B cell (primary cell): Measurements from ENCODE around the gene GUCY2F. TPM values are rescaled to one million over a fixed set of nuclear protein-coding genes. Genes with fewer than 3 reads are reported as not detected.

Experiments
- ATAC-seq: fragments of 200-7000 bp; cut with Tn5 transposase; one replicate; pipeline ENCODE4 v1.10.0; 2021; ENCODE audit warnings: low read depth, mild to moderate bottlenecking, moderate number of reproducible peaks, moderate library complexity
- CTCF ChIA-PET: fragments of 350-600 bp; sonication (Branson Sonifier 250); formaldehyde crosslinking; loops from one replicate; lab custom pipeline; 2021; ENCODE audit warnings: antibody characterized with exemption, inconsistent platforms; lab: Charles Lee
- POLR2A ChIA-PET: fragments of 350-600 bp; sonication (Branson Sonifier 250); formaldehyde crosslinking; loops from one replicate; lab custom pipeline; 2021; ENCODE audit warnings: antibody characterized with exemption; lab: Charles Lee
- DNase-seq: peaks from one replicate; pipeline ENCODE4 v3.0.0; 2013
- H2AFZ ChIP-seq: 2 replicates; pipeline ENCODE4 v1.6.1; 2012; ENCODE audit warnings: mild to moderate bottlenecking, low read depth, low read length; ENCODE audit not compliant: insufficient read depth, poor library complexity, severe bottlenecking
- H3K27ac ChIP-seq, 2 donors: 1 replicate in 1 of 2; 2 replicates in 1 of 2; pipeline ENCODE4 v1.5.1; 2012 to 2013; ENCODE audit warnings: low read length in 2 of 2, mild to moderate bottlenecking in 2 of 2, moderate library complexity in 1 of 2
- H3K27me3 ChIP-seq, 4 experiments: fragments of 200-600 bp in 1 of 4; sonication (generic) in 1 of 4; replicated peaks in 1 of 4; 1 replicate in 2 of 4; 2 replicates in 2 of 4; pipeline versions ENCODE4 v1.6.1 to v1.7.0; 2013 to 2016; ENCODE audit warnings: low read length in 3 of 4, mild to moderate bottlenecking in 2 of 4, mixed read lengths in 1 of 4, moderate library complexity in 1 of 4; ENCODE audit not compliant: insufficient read depth in 4 of 4, control insufficient read depth in 3 of 4; ENCODE audit errors: control extremely low read depth in 1 of 4
- H3K36me3 ChIP-seq, 2 experiments: replicated peaks in 1 of 2; 1 replicate in 1 of 2; 2 replicates in 1 of 2; pipeline versions ENCODE4 v1.6.1 to v1.7.1; 2013; ENCODE audit warnings: low read length in 1 of 2; ENCODE audit not compliant: insufficient read depth in 2 of 2, control insufficient read depth in 1 of 2; ENCODE audit errors: control extremely low read depth in 1 of 2, extremely low read depth in 1 of 2
- H3K4me1 ChIP-seq, 2 donors: fragments of 200-600 bp in 1 of 2; sonication (generic) in 1 of 2; 1 replicate in 1 of 2; 2 replicates in 1 of 2; pipeline versions ENCODE4 v1.5.1 to v1.6.1; 2013 to 2017; ENCODE audit warnings: low read length in 2 of 2; ENCODE audit not compliant: control insufficient read depth in 2 of 2, insufficient read depth in 2 of 2
- H3K4me2 ChIP-seq: replicated peaks from 2 replicates; pipeline ENCODE3; 2012; ENCODE audit warnings: mild to moderate bottlenecking, low read depth, low read length; ENCODE audit not compliant: poor library complexity, severe bottlenecking
- H3K4me3 ChIP-seq, 5 experiments: fragments of 200-600 bp in 1 of 5; sonication (generic) in 1 of 5; 1 replicate in 3 of 5; 2 replicates in 2 of 5; pipeline versions ENCODE4 v1.5.1 to v1.7.0; 2011 to 2016; ENCODE audit warnings: low read length in 4 of 5, mild to moderate bottlenecking in 4 of 5, low read depth in 2 of 5, control low read depth in 1 of 5, moderate library complexity in 1 of 5; ENCODE audit not compliant: insufficient read depth in 1 of 5; ENCODE audit errors: control extremely low read depth in 1 of 5, extremely low read depth in 1 of 5
- H3K79me2 ChIP-seq: fragments of 200-600 bp; sonication (generic); one replicate; pipeline ENCODE4 v1.6.0; 2016; ENCODE audit warnings: low read length; ENCODE audit not compliant: control insufficient read depth, insufficient read depth
- H3K9ac ChIP-seq: fragments of 200-600 bp; sonication (generic); 2 replicates; pipeline ENCODE4 v1.6.1; 2017; ENCODE audit warnings: mild to moderate bottlenecking, low read length, moderate library complexity
- H3K9me3 ChIP-seq, 3 donors: one replicate each; pipeline versions ENCODE4 v1.6.1 to v1.7.1; 2013; ENCODE audit warnings: low read length in 2 of 3; ENCODE audit not compliant: control insufficient read depth in 2 of 3, insufficient read depth in 1 of 3; ENCODE audit errors: control extremely low read depth in 1 of 3
- H4K20me1 ChIP-seq: 2 replicates; pipeline ENCODE4 v1.6.0; 2012; ENCODE audit warnings: mild to moderate bottlenecking, low read length; ENCODE audit not compliant: insufficient read depth, control insufficient read depth, poor library complexity, severe bottlenecking
- H3K27ac Mint-ChIP-seq: one replicate; pipeline ENCODE4 v1.8.0; 2021; ENCODE audit warnings: mixed read lengths
- H3K27me3 Mint-ChIP-seq: one replicate; pipeline ENCODE4 v1.8.0; 2021; ENCODE audit warnings: mixed read lengths
- H3K4me1 Mint-ChIP-seq: one replicate; pipeline ENCODE4 v1.8.0; 2021; ENCODE audit warnings: mixed read lengths
- H3K4me3 Mint-ChIP-seq: one replicate; pipeline ENCODE4 v1.8.0; 2021; ENCODE audit warnings: mixed read lengths
- H3K9me3 Mint-ChIP-seq: one replicate; pipeline ENCODE4 v1.8.0; 2022; ENCODE audit warnings: mixed read lengths; ENCODE audit not compliant: insufficient read depth
- CTCF ChIP-seq: fragments of 200-600 bp; IDR thresholded peaks from one replicate; pipeline ENCODE4 v1.8.0; 2022; ENCODE audit warnings: antibody characterized with exemption, mild to moderate bottlenecking
- EZH2 ChIP-seq: IDR thresholded peaks from 2 replicates; pipeline ENCODE4 v1.6.1; 2012; ENCODE audit warnings: borderline replicate concordance, low read depth, mild to moderate bottlenecking, moderate library complexity, low read length; ENCODE audit not compliant: insufficient read depth, poor library complexity, severe bottlenecking
- WGBS: methylation state at CpG from one replicate; pipeline ENCODE4 v1.1.5; 2013; ENCODE audit warnings: missing lambda C conversion rate; ENCODE audit not compliant: insufficient coverage; 5-methylcytosine and 5-hydroxymethylcytosine counted together
- intact Hi-C: fragments of 100-400 bp; cut with micrococcal nuclease; formaldehyde crosslinking; loops from one replicate; pipeline ENCODE4 v1.10.0; 2022
- polyA plus RNA-seq: library from polyadenylated mRNA; depleted of rRNA; stranded (reverse); fragments of >200 nt; gene quantifications from 2 replicates; pipeline ENCODE4 v1.2.3, GENCODE V29; 2012
- total RNA-seq, 2 donors: library from RNA; stranded (reverse); fragments of 120-200 nt in 1 of 2; gene quantifications; 1 replicate in 1 of 2; 2 replicates in 1 of 2; pipeline versions ENCODE4 v1.2.3 to v1.2.4, GENCODE V29; 2013 to 2022

Gene GUCY2F
- total and polyA plus RNA-seq, 2 donors (not counting 1 experiment from before 2014, with no cell fraction given): not detected

GRCh38 chrX:109472939-109473735 lies 8.7 kb downstream of the GUCY2F start:
- ChIA-PET POLR2A (no interaction called here), CTCF (interaction anchor here (0.9 to 2.0 kb wide), 4 partner anchors 12 to 673 kb away, joined by 3 to 7 read pairs (median 5); no protein-coding TSS in a partner anchor)
- Histone ChIP-seq H3K79me2 (no peaks in the 10 kb centered on the region), H2AFZ (no peak overlapping the region), H4K20me1 (no peaks in the 10 kb centered on the region), H3K4me3 (no peak overlapping the region), H3K27me3 (peaks cover 0 to 7% (median 4%) of the 10 kb centered on the region in 4 experiments), H3K27ac (no peak overlapping the region), H3K36me3 (no peaks in the 10 kb centered on the region), H3K9ac (no peak overlapping the region), H3K4me2 (no peak overlapping the region), H3K4me1 (peaks cover 6 to 7% of the 10 kb centered on the region in 2 donors), H3K9me3 (no peaks in the 10 kb centered on the region)
- intact Hi-C loops: no loop called here
- Mint-ChIP-seq H3K9me3 (no peaks in the 10 kb centered on the region), H3K27ac (no peak overlapping the region), H3K4me1 (no peaks in the 10 kb centered on the region), H3K4me3 (no peak overlapping the region), H3K27me3 (peaks cover 21% of the 10 kb centered on the region)
- no peak for ATAC-seq
- no peak for DNase-seq
- no CpG with 5 or more reads among the region's 7 CpGs for WGBS
- no peak for TF ChIP-seq EZH2
- no peak for TF ChIP-seq CTCF

- CTCF ChIA-PET: no interaction called here
- no peak overlapping the region for H3K27ac Mint-ChIP-seq
Measured at GRCh38 chrX:109464231-109464630, 17.7 kb downstream of the GUCY2F start.

More at GRCh38 chrX:109464231-109464630, 17.7 kb downstream of the GUCY2F start:
- Histone ChIP-seq H2AFZ (no peak overlapping the region), H3K4me3 (no peak overlapping the region), H4K20me1 (no peaks in the 10 kb centered on the region), H3K27me3 (no peaks in the 10 kb centered on the region), H3K36me3 (no peaks in the 10 kb centered on the region), H3K4me2 (no peak overlapping the region), H3K79me2 (no peaks in the 10 kb centered on the region), H3K4me1 (no peaks in the 10 kb centered on the region), H3K9me3 (no peaks in the 10 kb centered on the region), H3K27ac (no peak overlapping the region), H3K9ac (no peak overlapping the region)
- TF ChIP-seq EZH2: no peak
- no peak for TF ChIP-seq CTCF
- DNase-seq: no peak
- Mint-ChIP-seq H3K4me1 (no peaks in the 10 kb centered on the region), H3K9me3 (no peaks in the 10 kb centered on the region), H3K4me3 (no peak overlapping the region), H3K27me3 (peaks cover 9% of the 10 kb centered on the region)
- intact Hi-C loops: no loop called here
- POLR2A ChIA-PET: no interaction called here
- no peak for ATAC-seq
